Liver (tissue), 3 donors: ENCODE results near the gene ARHGEF28.

Experiments
- EGR1 ChIP-seq, 2 donors: IDR thresholded peaks; 2 replicates each; pipeline ENCODE4 v1.6.1; 2016 to 2018; ENCODE audit warnings: antibody characterized with exemption in 2 of 2, low read depth in 2 of 2
- GABPA ChIP-seq, 2 donors: IDR thresholded peaks in 1 of 2; conservative IDR thresholded peaks in 1 of 2; 2 replicates each; pipeline ENCODE4 v1.6.1; 2016; ENCODE audit warnings: antibody characterized with exemption in 2 of 2, mild to moderate bottlenecking in 1 of 2, moderate library complexity in 1 of 2
- HNF4G ChIP-seq: IDR thresholded peaks from 2 replicates; pipeline ENCODE4 v1.6.1; 2016; ENCODE audit warnings: antibody characterized with exemption
- JUND ChIP-seq, 2 donors: IDR thresholded peaks; 2 replicates each; pipeline ENCODE4 v1.6.1; 2016; ENCODE audit warnings: antibody characterized with exemption in 2 of 2
- RAD21 ChIP-seq, 2 donors: IDR thresholded peaks; 2 replicates each; pipeline ENCODE4 v1.6.1; 2016; ENCODE audit warnings: antibody characterized with exemption in 2 of 2, mild to moderate bottlenecking in 2 of 2
- RXRA ChIP-seq, 2 donors: IDR thresholded peaks; 2 replicates each; pipeline ENCODE4 v1.6.1; 2017 to 2018; ENCODE audit warnings: antibody characterized with exemption in 2 of 2, mild to moderate bottlenecking in 1 of 2
- SP1 ChIP-seq: IDR thresholded peaks from 2 replicates; pipeline ENCODE4 v1.6.1; 2018; ENCODE audit warnings: antibody characterized with exemption, mild to moderate bottlenecking
- TAF1 ChIP-seq: conservative IDR thresholded peaks from 2 replicates; pipeline ENCODE4 v1.6.1; 2016; ENCODE audit warnings: antibody characterized with exemption, mild to moderate bottlenecking
- TF ChIP-seq, protein P1 (sequence below): IDR thresholded peaks from 2 replicates; pipeline ENCODE4 v1.6.1; 2016; ENCODE audit warnings: antibody characterized with exemption, mild to moderate bottlenecking
- TF ChIP-seq, protein P2 (sequence below): fragments of 150-350 bp; IDR thresholded peaks from 2 replicates; pipeline ENCODE4 v1.5.1; 2017; ENCODE audit warnings: improper control_type of control experiment, low read depth, low read length; ENCODE audit not compliant: missing input control
- TF ChIP-seq, protein P3 (sequence below): IDR thresholded peaks from 2 replicates; pipeline ENCODE4 v1.6.1; 2016; ENCODE audit warnings: antibody characterized with exemption
- TF ChIP-seq, protein P4 (sequence below): IDR thresholded peaks from 2 replicates; pipeline ENCODE4 v1.6.1; 2016; ENCODE audit warnings: antibody characterized with exemption
- donor health status: healthy.
- donor health status: healthy.

DNA sequence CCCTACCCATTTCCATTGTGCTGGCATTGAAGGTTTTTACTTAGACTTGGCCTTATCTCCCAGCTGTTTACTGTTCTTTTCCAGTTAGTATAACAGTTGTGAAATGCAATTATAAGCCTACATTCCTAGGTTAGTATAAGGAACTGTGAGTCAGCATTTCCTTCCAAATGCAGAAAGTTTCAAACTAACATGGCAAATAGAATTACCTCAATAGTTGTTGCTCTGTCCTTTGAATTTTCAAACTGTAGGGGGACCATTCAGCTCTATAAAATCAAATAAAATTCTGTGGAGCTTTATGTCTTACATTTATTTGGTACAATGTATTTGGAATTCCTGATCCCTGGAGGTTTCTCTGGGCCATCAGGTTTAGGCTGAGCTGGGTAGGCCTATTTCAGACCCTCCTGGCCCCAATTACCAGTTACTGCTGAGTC lies 47.2 kb downstream of the ARHGEF28 start:
- TF ChIP-seq RAD21 (IDR thresholded peaks at IDR 0.05) (peak; percentile 15 to 34), JUND (IDR thresholded peaks at IDR 0.05) (peak; percentile 85 to 88), HNF4G (peak; percentile 15), TAF1 (no peak), GABPA (IDR thresholded peaks at IDR 0.05 in 1 of 2, conservative IDR thresholded peaks at IDR 0.05 in 1 of 2) (no peak), EGR1 (IDR thresholded peaks at IDR 0.05; ENCODE audit: low read depth in 2 of 2) (no peak), SP1 (peak; percentile 61), RXRA (IDR thresholded peaks at IDR 0.05) (peak; percentile 51 to 58)
- TF ChIP-seq, protein P1, sequence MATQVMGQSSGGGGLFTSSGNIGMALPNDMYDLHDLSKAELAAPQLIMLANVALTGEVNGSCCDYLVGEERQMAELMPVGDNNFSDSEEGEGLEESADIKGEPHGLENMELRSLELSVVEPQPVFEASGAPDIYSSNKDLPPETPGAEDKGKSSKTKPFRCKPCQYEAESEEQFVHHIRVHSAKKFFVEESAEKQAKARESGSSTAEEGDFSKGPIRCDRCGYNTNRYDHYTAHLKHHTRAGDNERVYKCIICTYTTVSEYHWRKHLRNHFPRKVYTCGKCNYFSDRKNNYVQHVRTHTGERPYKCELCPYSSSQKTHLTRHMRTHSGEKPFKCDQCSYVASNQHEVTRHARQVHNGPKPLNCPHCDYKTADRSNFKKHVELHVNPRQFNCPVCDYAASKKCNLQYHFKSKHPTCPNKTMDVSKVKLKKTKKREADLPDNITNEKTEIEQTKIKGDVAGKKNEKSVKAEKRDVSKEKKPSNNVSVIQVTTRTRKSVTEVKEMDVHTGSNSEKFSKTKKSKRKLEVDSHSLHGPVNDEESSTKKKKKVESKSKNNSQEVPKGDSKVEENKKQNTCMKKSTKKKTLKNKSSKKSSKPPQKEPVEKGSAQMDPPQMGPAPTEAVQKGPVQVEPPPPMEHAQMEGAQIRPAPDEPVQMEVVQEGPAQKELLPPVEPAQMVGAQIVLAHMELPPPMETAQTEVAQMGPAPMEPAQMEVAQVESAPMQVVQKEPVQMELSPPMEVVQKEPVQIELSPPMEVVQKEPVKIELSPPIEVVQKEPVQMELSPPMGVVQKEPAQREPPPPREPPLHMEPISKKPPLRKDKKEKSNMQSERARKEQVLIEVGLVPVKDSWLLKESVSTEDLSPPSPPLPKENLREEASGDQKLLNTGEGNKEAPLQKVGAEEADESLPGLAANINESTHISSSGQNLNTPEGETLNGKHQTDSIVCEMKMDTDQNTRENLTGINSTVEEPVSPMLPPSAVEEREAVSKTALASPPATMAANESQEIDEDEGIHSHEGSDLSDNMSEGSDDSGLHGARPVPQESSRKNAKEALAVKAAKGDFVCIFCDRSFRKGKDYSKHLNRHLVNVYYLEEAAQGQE, result no peak
- TF ChIP-seq, protein P2, sequence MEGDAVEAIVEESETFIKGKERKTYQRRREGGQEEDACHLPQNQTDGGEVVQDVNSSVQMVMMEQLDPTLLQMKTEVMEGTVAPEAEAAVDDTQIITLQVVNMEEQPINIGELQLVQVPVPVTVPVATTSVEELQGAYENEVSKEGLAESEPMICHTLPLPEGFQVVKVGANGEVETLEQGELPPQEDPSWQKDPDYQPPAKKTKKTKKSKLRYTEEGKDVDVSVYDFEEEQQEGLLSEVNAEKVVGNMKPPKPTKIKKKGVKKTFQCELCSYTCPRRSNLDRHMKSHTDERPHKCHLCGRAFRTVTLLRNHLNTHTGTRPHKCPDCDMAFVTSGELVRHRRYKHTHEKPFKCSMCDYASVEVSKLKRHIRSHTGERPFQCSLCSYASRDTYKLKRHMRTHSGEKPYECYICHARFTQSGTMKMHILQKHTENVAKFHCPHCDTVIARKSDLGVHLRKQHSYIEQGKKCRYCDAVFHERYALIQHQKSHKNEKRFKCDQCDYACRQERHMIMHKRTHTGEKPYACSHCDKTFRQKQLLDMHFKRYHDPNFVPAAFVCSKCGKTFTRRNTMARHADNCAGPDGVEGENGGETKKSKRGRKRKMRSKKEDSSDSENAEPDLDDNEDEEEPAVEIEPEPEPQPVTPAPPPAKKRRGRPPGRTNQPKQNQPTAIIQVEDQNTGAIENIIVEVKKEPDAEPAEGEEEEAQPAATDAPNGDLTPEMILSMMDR, result no peak
- TF ChIP-seq, protein P3, sequence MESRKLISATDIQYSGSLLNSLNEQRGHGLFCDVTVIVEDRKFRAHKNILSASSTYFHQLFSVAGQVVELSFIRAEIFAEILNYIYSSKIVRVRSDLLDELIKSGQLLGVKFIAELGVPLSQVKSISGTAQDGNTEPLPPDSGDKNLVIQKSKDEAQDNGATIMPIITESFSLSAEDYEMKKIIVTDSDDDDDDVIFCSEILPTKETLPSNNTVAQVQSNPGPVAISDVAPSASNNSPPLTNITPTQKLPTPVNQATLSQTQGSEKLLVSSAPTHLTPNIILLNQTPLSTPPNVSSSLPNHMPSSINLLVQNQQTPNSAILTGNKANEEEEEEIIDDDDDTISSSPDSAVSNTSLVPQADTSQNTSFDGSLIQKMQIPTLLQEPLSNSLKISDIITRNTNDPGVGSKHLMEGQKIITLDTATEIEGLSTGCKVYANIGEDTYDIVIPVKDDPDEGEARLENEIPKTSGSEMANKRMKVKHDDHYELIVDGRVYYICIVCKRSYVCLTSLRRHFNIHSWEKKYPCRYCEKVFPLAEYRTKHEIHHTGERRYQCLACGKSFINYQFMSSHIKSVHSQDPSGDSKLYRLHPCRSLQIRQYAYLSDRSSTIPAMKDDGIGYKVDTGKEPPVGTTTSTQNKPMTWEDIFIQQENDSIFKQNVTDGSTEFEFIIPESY, result no peak
- TF ChIP-seq, protein P4, sequence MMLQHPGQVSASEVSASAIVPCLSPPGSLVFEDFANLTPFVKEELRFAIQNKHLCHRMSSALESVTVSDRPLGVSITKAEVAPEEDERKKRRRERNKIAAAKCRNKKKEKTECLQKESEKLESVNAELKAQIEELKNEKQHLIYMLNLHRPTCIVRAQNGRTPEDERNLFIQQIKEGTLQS, result peak; percentile 63
